ES-I3 (cell line): ENCODE results near the gene C10orf67.

ENCODE experiments used
- H3K36me3 ChIP-seq: 2 replicates; pipeline ENCODE4 v1.6.1; 2013; ENCODE audit warnings: mild to moderate bottlenecking, low read length, control low read depth, moderate library complexity; ENCODE audit not compliant: insufficient read depth
- H3K4me1 ChIP-seq: 2 replicates; pipeline ENCODE4 v1.6.1; 2013; ENCODE audit warnings: mild to moderate bottlenecking, control low read depth, low read length; ENCODE audit not compliant: insufficient read depth
- H3K9ac ChIP-seq: 2 replicates; pipeline ENCODE4 v1.6.1; 2013; ENCODE audit warnings: low read depth, mild to moderate bottlenecking, low read length, moderate library complexity
- H3K9me3 ChIP-seq: 2 replicates; pipeline ENCODE4 v1.6.1; 2013; ENCODE audit warnings: mild to moderate bottlenecking, low read length, moderate library complexity; ENCODE audit not compliant: control insufficient read depth, insufficient read depth

C10orf67 gene

DNA sequence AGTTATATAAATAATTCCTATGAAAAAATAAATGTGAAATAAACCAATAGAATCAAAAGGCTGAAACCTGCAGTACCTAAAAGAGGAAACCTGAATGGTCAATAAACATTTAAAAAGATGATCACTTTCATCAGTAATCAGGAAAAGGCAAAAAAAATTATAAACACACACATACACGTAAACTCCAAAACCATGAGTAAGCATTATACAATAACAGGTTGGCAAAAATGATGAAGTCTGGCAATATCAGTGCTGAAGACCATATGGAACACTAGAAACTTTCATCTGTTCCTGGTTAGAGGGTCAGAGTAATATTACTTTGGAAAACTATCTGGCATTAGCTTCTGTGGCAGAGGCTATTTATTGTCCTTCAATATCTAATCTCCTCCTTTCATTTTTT lies 114.0 kb downstream of the C10orf67 start:
- no peaks in the 10 kb centered on the region for H3K4me1 ChIP-seq
- H3K9ac ChIP-seq, result no peak overlapping the region
- no peaks in the 10 kb centered on the region for H3K36me3 ChIP-seq
- H3K9me3 ChIP-seq, result no peaks in the 10 kb centered on the region

DNA sequence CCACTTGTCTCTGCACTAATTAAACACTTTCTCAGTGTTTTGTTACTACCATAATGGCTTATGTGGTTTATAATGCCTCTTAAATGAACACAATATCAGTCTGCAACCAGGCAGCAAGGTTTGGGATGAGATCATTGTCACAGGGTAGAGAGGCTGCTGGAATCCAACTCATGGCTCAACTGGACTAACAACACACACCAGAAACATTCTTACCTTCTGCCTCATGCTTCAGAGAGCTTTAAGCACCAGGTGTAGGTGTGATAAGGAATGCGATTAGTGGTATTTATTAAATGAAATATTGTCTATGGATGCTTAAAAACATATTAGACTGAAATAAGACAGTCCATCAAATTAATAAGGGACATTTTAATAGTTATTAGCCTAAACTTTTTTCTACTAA lies 127.1 kb downstream of the C10orf67 start:
- H3K9ac ChIP-seq, result no peak overlapping the region
- no peaks in the 10 kb centered on the region for H3K4me1 ChIP-seq
- no peaks in the 10 kb centered on the region for H3K36me3 ChIP-seq

DNA sequence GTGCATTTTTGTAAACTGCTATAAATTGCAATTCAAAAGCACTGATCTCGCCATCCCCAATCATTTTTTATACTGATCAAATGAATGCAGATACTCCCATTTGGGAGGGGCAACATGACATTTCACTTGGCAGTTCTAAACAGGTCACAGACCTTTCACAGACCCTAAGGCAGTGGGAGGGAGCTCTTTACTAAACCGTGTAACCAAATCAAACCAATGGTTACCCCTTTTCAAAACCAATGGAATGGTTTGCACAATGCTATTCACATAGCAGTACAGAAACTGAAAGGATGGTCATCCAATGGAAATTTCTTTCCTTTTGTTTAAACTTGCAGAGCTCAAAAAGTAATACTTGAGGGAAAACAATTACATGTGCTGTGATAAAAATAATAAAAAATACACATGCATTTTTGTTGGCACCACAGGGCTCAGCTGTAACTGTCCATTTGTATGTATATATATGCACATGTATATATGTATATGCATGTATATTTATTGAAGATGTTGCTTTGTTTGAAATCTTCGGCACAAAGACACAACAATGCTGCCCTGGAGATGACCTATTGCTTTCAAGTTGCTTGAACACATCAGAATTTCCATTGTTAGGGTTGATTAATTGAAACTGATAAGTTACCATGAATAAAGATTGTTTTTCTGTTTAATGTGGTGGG lies 138.5 kb downstream of the C10orf67 start:
- H3K4me1 ChIP-seq, result no peaks in the 10 kb centered on the region
- H3K9me3 ChIP-seq, result no peaks in the 10 kb centered on the region
- no peak overlapping the region for H3K9ac ChIP-seq
- no peaks in the 10 kb centered on the region for H3K36me3 ChIP-seq

More for the DNA sequence above, 127.1 kb downstream of the C10orf67 start:
- H3K9me3 ChIP-seq, result no peaks in the 10 kb centered on the region

DNA sequence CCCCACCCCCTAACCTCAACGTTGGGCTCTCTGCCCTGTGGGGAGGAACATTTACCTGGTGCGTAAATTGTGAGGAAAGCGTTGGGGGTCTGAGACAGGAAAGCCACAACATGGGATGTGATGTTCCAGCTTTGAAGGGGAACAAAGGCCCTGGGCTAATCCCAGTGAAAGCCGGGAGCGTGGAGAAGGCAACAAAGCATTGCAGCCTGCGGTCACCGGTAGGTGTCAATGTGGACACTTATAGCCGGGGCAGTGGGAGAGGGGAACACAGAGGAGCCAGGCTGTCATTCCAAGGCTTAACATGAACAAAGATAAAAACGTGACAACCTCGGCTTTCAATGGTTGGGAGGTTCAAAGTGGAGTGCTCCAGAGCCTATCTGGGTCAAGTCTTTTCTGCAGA lies 139.8 kb downstream of the C10orf67 start:
- H3K9me3 ChIP-seq, result no peaks in the 10 kb centered on the region
- no peak overlapping the region for H3K9ac ChIP-seq
- 0 out of 2 replicates have a peak, but pooled peaks cover 6% of the 10 kb centered on the region for H3K4me1 ChIP-seq
- no peaks in the 10 kb centered on the region for H3K36me3 ChIP-seq

DNA sequence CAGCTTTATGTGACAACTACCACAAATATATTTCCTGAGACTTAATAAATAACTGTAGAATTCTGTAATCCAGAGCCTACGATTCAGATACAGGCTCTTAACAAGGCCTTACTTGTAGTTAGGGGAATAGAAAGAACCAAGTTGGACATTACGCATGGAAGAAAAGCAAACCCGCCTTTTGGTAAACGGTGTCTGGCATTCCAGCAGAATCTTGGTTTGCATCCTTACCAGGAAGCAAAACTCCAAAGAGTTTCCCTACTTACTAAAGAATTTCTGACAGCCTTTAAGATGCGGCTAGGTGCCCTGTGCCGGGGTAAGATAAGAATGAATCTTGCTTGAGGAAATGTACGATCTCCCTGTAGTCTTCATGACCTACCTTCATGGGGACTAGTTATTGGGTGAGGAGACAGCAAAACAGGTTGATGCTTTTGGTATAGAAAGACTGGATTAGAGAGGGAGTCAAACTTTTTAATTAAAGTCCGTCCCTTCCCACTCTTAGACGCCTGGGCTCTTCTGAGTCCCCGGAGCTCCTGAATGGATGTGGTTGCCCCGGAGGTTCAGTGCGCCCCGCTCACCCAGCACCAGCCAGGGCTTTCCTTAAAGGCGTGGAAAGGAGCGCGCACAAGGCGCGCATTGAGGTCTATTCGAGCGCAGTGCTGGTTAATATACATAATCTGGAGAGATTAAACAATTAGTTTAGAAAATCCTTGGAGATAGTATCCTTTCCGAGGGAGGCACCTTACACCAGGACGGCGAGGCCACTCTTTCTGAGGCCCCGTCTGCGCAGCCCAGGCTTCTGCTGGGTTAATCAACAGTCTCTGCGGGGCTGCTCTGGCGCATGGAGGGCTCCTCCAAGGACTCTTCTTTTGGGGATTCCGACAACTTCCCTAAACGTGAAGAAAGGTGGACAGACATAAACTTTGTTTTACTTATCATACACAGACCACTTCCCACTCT lies 140.9 kb downstream of the C10orf67 start:
- Histone ChIP-seq H3K9me3 (no peaks in the 10 kb centered on the region), H3K36me3 (no peaks in the 10 kb centered on the region), H3K9ac (no peak overlapping the region), H3K4me1 (0 out of 2 replicates have a peak, but pooled peaks cover 6% of the 10 kb centered on the region)

DNA sequence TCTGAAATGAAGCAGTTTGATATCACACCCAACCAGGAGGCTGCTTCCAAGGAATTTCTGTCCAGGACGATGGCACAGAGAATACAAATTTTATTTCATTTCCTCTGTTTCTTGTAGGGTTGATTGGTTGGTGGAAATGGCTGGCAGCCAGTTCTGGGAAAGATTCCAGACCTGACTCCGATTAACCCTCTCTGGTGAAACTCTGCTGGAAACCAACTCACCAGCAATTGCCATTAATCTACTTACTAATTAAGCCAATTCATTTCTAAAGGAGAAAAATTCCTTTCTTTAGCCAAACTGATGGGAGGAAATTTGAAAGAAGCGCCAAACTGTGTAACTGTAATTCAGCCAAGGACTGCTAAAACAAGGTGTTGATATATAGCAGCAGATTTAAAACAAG lies 141.8 kb downstream of the C10orf67 start:
- H3K36me3 ChIP-seq, result no peaks in the 10 kb centered on the region
- 0 out of 2 replicates have a peak, but pooled peaks cover 6% of the 10 kb centered on the region for H3K4me1 ChIP-seq
- no peaks in the 10 kb centered on the region for H3K9me3 ChIP-seq
- no peak overlapping the region for H3K9ac ChIP-seq

DNA sequence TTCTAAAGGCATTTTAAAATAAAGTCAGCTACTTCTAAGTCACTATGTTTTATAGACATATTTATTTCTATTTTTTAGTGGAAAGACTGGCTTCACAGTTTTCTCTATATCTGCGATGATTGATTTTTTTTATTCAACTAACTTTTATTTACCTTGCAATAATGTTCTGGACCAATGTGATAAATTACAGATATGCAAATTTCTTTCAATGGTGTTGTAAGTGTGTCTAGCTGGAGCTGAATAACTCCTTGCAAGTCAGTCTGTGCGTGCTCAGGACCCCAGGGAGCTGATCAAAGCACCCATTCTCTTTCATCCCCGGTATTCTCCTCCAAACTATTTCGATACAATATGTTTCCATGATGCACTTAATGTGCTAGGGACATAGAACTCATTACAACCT lies 142.8 kb downstream of the C10orf67 start:
- Histone ChIP-seq H3K9me3 (no peaks in the 10 kb centered on the region), H3K4me1 (0 out of 2 replicates have a peak, but pooled peaks cover 6% of the 10 kb centered on the region), H3K36me3 (no peaks in the 10 kb centered on the region), H3K9ac (no peak overlapping the region)

DNA sequence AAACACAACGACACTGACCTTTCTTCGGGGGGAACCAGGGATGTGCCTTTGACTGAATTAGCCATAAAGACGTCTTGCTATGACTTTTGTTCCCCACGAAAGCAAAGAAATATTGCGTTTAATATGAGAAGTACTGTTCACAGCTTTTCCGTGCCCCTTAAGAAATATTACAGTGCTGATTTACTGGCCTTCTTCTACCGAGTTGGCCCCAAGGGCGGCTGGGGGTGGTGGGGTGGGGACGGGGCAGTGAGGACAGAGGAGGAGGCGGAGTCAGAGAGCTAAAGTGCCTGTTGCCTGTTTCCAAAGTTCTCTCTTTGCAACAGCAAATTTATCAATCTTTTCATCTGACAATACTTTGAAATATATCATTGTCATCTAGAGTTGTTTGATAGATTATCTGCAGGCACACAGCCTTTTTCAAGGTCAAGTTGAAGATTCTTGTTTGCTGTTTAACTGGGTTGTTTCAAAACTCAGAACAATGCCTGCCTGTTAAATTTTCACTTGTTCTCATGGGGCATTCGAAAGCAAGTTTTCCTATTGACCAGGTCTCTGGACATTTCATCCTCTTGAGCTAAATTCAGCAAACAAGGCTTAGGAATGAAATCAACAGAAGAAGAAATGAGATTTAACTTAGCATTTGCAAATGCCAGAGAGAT lies 143.5 kb downstream of the C10orf67 start:
- H3K9ac ChIP-seq, result no peak overlapping the region
- H3K4me1 ChIP-seq, result 0 out of 2 replicates have a peak, but pooled peaks cover 6% of the 10 kb centered on the region
- H3K9me3 ChIP-seq, result no peaks in the 10 kb centered on the region
- H3K36me3 ChIP-seq, result no peaks in the 10 kb centered on the region

DNA sequence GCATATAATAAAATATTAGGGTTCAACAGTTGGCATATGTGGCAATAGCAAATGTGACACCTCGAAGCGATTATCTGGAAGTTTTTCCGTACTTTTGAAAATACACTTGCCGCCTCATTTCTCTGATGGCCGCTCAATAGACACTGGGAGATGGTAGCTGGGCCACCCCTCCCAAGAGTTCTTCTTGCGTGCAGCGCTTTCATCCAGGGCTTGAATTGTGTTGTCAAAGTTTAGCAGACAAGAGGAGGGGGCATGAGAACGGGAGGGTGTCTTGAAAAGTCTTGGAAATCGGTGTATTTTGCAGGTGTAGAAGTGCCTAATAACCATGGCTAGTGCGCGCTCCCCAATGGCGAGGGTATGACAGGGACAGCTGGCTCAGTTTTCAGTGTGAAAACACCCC lies 144.0 kb downstream of the C10orf67 start:
- no peak overlapping the region for H3K9ac ChIP-seq
- H3K4me1 ChIP-seq, result 0 out of 2 replicates have a peak, but pooled peaks cover 7% of the 10 kb centered on the region
- H3K36me3 ChIP-seq, result no peaks in the 10 kb centered on the region

DNA sequence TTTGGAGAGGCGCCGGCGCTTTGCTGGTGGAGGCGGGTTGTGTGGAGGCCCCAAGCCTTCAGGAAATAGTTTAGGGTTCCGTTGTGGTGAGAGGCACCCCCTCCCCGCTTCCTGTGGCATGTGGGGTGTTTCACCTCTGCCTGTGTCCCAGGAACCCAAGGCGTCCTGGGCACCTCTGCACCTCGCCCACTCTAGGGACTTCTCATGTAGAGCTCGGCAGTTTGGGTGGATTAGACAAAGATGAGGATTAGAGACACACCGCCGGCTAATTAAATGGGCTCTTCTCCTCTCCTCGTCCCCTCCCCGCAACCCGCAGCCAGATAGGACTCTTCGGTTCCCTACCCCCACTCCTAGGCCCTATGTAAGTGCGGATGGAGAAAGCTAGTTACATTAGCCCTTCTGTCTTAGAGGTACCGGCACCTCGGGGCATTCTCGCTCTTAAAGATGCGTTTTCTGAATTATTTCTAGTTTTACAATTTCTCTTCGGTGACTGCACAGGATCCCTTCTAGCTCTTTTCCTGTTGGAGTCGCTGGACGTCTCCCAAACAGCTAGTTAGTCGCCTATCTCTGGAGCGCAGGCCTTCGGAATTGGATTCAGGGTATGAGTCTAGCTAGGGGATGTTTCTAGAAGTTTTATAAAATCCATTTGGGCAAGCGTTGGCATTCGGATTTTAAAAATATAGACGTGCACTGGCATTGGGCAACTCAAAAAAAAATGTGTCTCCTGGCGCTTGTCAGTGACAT lies 144.7 kb downstream of the C10orf67 start:
- no peaks in the 10 kb centered on the region for H3K36me3 ChIP-seq
- no peaks in the 10 kb centered on the region for H3K9me3 ChIP-seq
- 0 out of 2 replicates have a peak, but pooled peaks cover 9% of the 10 kb centered on the region for H3K4me1 ChIP-seq
- peak overlapping the region; percentile 41; the same call in 1 of the 2 replicates for H3K9ac ChIP-seq

More for the DNA sequence above, 144.0 kb downstream of the C10orf67 start:
- no peaks in the 10 kb centered on the region for H3K9me3 ChIP-seq

DNA sequence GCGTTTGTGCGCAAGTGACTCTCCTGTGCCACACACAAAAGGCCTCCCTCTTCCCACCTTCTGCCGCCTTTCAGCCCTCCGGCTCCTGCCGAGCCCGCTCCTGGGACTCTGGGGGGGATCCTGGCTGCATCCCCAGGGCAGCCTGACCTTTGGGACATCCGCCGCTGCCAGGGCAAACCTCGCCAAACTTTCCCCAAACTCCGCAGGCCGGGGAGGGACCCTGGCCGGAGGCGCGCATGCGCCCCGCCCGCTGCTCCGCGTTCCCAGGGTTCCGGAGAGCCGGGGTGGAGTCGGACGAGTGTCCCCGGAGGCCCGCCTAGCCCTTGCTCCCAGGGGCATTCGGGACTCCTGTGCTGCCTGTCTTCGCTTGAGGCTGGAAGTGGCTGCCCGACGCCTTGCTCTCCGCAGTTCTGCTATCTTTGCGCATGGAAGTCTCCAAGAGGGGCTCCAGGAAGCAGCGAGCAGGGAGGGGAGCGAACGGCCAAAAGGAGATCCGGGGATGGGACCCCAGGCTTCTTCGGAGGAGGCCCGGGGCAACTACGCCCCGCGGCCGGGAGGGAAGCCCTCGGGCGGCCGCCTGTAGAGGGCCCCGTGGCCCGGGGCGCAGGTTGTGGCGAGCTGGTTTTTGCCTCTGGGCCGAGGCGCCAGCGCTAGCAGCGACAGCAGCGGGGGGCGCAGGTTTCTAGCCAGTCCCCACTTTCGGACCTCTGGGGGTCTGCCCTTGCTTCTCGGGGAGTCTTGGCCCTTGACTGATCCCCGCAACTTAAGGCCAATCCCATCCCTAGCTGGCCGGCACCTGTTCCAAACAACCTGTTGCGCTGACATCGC lies 145.4 kb downstream of the C10orf67 start:
- peak overlapping the region; percentile 41; the same call in 1 of the 2 replicates for H3K9ac ChIP-seq
- H3K36me3 ChIP-seq, result no peaks in the 10 kb centered on the region
- 0 out of 2 replicates have a peak, but pooled peaks cover 9% of the 10 kb centered on the region for H3K4me1 ChIP-seq
- no peaks in the 10 kb centered on the region for H3K9me3 ChIP-seq

DNA sequence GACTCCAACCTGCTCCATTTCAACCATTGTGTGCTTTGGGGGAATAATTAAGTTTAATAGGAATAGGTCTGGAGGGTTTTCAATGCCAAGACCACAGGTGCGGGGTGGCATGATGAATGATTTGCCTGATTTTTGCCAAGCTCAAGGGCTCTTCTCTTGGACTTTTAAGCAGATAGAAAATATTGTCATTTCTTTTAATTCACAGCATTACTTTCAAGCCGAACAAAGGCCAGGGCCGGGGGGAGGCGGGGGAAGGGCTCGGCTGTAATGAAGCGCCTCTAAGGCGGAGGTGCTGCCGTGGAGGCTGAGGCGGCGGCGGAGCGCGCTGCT lies 146.0 kb downstream of the C10orf67 start:
- H3K9me3 ChIP-seq, result no peaks in the 10 kb centered on the region
- H3K9ac ChIP-seq, result peak overlapping the region; percentile 41; the same call in 1 of the 2 replicates
- no peaks in the 10 kb centered on the region for H3K36me3 ChIP-seq
- H3K4me1 ChIP-seq, result 0 out of 2 replicates have a peak, but pooled peaks cover 9% of the 10 kb centered on the region

DNA sequence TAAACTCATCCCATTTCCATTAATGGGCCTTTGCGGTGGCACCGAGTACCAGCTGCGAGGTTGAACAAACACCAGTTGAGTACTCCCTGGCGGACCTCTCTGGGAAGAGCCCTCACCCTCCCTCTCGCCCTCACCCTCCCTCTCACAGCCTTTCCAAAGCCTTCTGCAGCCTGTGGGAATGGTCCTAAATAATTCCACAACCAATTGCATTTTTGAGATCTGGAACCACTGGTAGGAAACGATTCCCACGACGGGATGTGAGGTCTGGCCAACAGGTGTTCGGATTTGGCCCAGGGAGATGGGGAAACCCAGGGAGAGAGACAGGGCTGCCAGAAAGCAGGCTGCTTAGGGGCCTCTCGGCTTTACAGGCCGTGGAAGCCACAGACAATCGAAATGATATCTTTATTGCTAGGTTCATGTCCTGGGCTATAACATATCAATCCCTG lies 147.2 kb downstream of the C10orf67 start:
- 0 out of 2 replicates have a peak, but pooled peaks cover 9% of the 10 kb centered on the region for H3K4me1 ChIP-seq
- H3K9me3 ChIP-seq, result no peaks in the 10 kb centered on the region
- no peaks in the 10 kb centered on the region for H3K36me3 ChIP-seq
- no peak overlapping the region for H3K9ac ChIP-seq
